ENCODE results near the gene TUBB.
A peak's percentile ranks its signal among the peaks of the same experiment; 100 is the strongest.

The TUBB gene

GRCh38 chr6:30683980-30684338 is 36.2 kb upstream of the TUBB start:
- in situ Hi-C loops (cut with HindIII; ENCODE audit: low pct_unique_long_range_greater_than_20kb, low sequenced_read_pairs), result no loop called here
- DNase-seq (ENCODE audit: low read depth in 1 of 2, low spot score in 1 of 2), result no peak
- no peak for TF ChIP-seq JUND (IDR thresholded peaks at IDR 0.05; ENCODE audit: low read depth)

- in situ Hi-C loops (cut with HindIII; ENCODE audit: low pct_unique_long_range_greater_than_20kb, low sequenced_read_pairs), result no loop called here
- TF ChIP-seq JUND (IDR thresholded peaks at IDR 0.05; ENCODE audit: low read depth), result no peak
- no peak for DNase-seq (ENCODE audit: low read depth in 1 of 2, low spot score in 1 of 2)
Measured at GRCh38 chr6:30684386-30685156, 35.6 kb upstream of the TUBB start.

- no peak for TF ChIP-seq JUND (IDR thresholded peaks at IDR 0.05; ENCODE audit: low read depth)
- in situ Hi-C loops (cut with HindIII; ENCODE audit: low pct_unique_long_range_greater_than_20kb, low sequenced_read_pairs), result no loop called here
- DNase-seq (ENCODE audit: low read depth in 1 of 2, low spot score in 1 of 2), result no peak
Measured at GRCh38 chr6:30685157-30686008, 34.8 kb upstream of the TUBB start.

DNA sequence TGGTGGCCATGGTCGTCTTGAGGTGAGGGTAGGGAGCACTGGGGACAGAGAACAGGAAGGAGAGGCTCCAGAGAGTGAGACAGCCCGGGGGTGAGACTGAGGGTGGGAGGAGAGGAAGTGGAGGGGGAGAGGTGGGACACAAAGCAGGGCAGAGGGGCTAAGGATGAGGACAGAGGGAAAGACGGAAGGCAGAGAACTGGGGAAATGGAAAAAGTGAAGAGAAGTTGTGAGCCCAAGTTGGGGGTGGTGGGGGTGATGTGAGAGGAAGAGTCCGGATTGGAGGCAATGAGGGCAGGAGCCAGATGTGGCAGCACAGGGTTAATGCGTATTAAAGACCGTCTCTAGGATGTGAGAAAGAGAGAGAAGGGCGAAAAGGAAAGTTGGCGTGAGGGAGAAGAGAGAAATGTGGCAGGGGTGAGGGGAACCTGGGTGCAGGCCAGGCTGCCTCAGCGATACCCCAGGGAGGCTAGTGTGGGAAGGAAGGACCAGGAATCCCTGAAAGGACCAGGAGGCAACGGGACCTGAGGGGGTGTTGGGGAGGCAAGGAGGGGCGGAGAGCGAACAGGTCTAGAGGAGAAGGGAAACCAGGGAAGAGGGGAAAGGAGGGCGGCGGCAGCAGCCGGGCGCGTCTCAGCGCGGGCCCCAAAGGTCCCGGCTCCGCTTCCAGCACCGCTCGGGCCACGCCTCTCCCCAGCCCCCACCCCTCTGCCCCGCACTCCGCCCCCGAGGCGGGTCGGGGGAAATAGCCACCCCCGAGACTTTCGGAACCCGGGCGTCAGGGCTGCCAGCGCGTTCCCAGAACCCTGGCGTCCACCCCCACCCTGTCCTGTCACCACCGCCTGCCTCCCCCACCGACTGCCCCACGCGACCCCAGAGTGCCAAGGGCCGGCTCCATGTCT is 33.9 kb upstream of the TUBB start, which contains the start of gene PPP1R18:
TSS of gene PPP1R18 (minus strand) at position 637 of the 899 bp plus-strand sequence. CDS start at position 10, 627 bp downstream.
- in situ Hi-C loops (cut with HindIII; ENCODE audit: low pct_unique_long_range_greater_than_20kb, low sequenced_read_pairs), result no loop called here
- no peak for TF ChIP-seq JUND (IDR thresholded peaks at IDR 0.05; ENCODE audit: low read depth)
- peak; percentile 47 to 77 for DNase-seq (ENCODE audit: low read depth in 1 of 2, low spot score in 1 of 2)

GRCh38 chr6:30686908-30687658 is 33.1 kb upstream of the TUBB start:
- in situ Hi-C loops (cut with HindIII; ENCODE audit: low pct_unique_long_range_greater_than_20kb, low sequenced_read_pairs), result no loop called here
- peak; percentile 26 to 93 for DNase-seq (ENCODE audit: low read depth in 1 of 2, low spot score in 1 of 2)
- TF ChIP-seq JUND (IDR thresholded peaks at IDR 0.05; ENCODE audit: low read depth), result no peak

- peak in 1 of 2 experiments; percentile 45 for DNase-seq (ENCODE audit: low read depth in 1 of 2, low spot score in 1 of 2)
- no peak for TF ChIP-seq JUND (IDR thresholded peaks at IDR 0.05; ENCODE audit: low read depth)
- in situ Hi-C loops (cut with HindIII; ENCODE audit: low pct_unique_long_range_greater_than_20kb, low sequenced_read_pairs), result no loop called here
Measured at GRCh38 chr6:30687659-30688431, 32.3 kb upstream of the TUBB start.

- no peak for DNase-seq (ENCODE audit: low read depth in 1 of 2, low spot score in 1 of 2)
- in situ Hi-C loops (cut with HindIII; ENCODE audit: low pct_unique_long_range_greater_than_20kb, low sequenced_read_pairs), result no loop called here
- TF ChIP-seq JUND (IDR thresholded peaks at IDR 0.05; ENCODE audit: low read depth), result no peak
Measured at GRCh38 chr6:30688569-30688968, 31.6 kb upstream of the TUBB start.

DNA sequence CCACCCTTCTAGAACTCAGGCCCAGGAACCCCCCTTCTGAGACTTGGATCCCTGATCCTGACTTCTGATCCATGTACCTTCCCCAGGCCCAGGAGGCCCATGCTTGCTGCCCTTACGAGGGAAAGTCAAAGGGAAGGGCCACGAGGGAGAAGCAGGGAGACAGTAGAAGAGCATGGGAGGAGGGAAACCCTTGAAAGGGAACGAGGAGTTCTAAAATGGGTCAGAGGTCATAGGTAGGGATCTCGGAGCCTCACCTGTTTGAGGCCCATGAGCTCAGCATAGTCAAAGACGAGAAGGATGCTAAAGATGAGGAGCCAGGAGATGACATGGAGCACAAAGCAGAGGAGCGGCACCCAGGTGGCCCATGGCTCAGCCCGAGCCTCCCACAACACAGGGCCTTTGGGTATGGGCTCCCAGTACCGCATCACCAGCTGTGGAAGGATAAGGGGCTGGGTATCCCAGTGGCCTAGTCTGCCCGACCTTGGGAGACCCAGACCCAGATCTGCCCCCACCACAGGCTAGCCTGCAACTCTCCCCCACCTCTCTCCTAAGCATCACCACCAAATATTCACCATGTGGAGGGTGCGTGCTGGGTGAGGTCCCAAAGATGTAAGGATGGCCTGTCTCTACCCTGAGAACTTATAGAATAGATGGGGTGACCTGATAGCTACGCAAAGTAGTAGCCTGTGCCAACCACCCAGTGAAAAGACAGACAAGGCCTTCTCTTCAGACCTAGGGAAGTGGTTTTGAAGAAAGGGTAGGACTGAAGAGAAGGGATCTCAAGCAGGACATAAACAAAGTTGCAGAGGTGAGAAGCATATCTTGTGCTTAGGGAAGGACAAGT is 30.9 kb upstream of the TUBB start:
- no peak for TF ChIP-seq JUND (IDR thresholded peaks at IDR 0.05; ENCODE audit: low read depth)
- in situ Hi-C loops (cut with HindIII; ENCODE audit: low pct_unique_long_range_greater_than_20kb, low sequenced_read_pairs), result no loop called here
- no peak for DNase-seq (ENCODE audit: low read depth in 1 of 2, low spot score in 1 of 2)

GRCh38 chr6:30689985-30690384 is 30.2 kb upstream of the TUBB start:
- in situ Hi-C loops (cut with HindIII; ENCODE audit: low pct_unique_long_range_greater_than_20kb, low sequenced_read_pairs), result no loop called here
- no peak for DNase-seq (ENCODE audit: low read depth in 1 of 2, low spot score in 1 of 2)

DNA sequence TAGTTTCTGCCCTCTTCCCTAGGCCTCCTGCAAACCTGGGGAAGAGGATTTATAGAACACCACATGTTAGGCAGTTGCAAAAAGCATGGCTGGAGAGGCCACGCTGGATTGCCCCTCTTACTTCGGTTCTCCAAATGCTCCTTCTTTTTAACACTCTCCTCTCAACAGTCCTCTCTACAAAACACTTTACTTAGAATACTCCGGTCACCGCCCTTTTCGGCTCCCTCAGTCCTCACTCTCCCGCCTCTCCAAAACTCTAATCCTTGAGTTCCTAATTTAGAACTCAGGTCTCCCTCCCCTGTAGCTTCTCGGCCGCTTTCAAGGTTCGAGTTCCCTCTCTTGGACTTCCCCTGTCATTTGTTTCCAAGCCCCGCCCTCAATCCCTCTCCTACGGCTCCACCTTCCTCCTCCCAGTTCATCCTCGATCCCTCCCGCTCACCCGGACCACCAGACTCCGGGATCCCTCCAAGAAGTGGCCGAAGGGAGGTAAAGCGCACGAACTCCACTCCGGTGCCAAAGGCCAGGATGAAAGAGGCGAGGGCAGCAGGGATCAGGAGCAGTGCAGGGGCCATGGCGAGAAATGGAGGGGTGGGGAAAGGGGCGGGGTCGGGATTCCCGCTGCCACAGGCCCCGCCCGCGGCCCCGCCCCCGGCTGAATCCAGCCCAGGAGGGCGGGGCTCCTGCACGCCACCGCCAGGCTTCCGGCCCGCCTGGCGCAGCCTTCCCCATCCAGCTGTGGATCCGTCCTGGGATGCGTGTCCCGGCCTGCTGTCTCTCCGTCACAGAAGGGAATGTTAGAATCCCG is 29.5 kb upstream of the TUBB start, which contains the start of gene NRM:
TSS of gene NRM (minus strand) at position 582 of the 805 bp plus-strand sequence. CDS start at position 572, 10 bp downstream.
- in situ Hi-C loops (cut with HindIII; ENCODE audit: low pct_unique_long_range_greater_than_20kb, low sequenced_read_pairs), result no loop called here
- no peak for TF ChIP-seq JUND (IDR thresholded peaks at IDR 0.05; ENCODE audit: low read depth)
- peak; percentile 59 to 89 for DNase-seq (ENCODE audit: low read depth in 1 of 2, low spot score in 1 of 2)

More at GRCh38 chr6:30689985-30690384, 30.2 kb upstream of the TUBB start:
- TF ChIP-seq JUND (IDR thresholded peaks at IDR 0.05; ENCODE audit: low read depth), result no peak

Data from T47D (cell line).